GM21360 (cell line): Measurements from ENCODE around the gene GFOD1.
A peak's percentile ranks its signal among the peaks of the same experiment; 100 is the strongest.

Source experiments
- ATAC-seq: cut with Tn5 transposase; IDR thresholded peaks from one replicate; pipeline ENCODE4 v1.9.1; 2021; ENCODE audit warnings: mild to moderate bottlenecking, moderate library complexity; ENCODE audit not compliant: unreplicated experiment

Gene GFOD1, protein sequence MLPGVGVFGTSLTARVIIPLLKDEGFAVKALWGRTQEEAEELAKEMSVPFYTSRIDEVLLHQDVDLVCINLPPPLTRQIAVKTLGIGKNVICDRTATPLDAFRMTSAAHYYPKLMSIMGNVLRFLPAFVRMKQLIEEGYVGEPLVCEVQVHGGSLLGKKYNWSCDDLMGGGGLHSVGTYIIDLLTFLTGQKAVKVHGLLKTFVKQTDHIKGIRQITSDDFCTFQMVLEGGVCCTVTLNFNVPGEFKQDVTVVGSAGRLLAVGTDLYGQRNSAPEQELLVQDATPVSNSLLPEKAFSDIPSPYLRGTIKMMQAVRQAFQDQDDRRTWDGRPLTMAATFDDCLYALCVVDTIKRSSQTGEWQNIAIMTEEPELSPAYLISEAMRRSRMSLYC

DNA sequence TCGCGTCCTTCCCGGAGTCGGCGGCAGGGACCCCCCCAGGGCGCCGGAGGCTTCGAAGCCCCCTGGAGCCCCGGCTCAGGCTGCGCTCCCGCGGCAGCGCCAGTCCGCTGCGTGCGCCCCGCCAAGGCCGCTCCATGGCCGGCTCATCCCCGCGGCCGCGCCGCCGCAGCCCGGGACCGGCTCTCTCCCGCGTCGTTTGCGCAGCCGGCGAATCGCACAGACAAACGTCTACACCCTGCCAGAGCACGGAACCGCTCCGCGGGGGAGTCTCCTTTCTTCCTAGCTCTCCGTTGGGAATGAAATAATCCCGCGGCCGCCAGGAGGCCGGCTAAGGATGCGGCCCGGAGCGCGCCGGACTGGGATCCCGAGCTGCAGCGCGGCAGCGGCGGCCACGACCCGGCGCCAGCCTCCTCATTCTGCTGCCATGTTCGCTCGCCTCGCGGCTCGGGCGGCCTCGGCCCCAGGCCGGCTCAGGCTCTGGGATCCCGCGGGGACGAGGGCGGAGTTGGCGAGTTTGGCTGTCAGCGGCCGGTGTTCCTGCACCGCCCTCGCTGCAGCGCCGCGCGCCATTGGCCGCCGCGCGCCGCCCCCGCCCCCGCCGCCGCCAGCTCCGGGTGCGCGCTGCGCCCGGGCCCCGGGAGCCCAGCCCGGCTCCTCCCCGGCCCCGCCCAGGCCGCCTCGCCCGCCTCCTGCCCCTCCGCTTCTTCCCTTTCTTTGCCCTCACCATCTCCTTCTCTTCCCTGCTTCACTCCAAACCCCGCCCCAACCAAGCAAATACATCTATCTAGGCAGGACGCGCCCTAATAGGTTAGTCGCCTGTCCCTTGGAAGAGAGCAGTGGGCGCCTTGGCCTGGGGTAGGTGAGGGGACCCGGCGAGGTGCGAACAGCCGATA, at the start of gene GFOD1:
Gene GFOD1, minus strand, starts transcription at position 479 of the 893 bp plus-strand sequence. CDS start 710 bp downstream, outside the sequence.
- ATAC-seq: peak; percentile 77

DNA sequence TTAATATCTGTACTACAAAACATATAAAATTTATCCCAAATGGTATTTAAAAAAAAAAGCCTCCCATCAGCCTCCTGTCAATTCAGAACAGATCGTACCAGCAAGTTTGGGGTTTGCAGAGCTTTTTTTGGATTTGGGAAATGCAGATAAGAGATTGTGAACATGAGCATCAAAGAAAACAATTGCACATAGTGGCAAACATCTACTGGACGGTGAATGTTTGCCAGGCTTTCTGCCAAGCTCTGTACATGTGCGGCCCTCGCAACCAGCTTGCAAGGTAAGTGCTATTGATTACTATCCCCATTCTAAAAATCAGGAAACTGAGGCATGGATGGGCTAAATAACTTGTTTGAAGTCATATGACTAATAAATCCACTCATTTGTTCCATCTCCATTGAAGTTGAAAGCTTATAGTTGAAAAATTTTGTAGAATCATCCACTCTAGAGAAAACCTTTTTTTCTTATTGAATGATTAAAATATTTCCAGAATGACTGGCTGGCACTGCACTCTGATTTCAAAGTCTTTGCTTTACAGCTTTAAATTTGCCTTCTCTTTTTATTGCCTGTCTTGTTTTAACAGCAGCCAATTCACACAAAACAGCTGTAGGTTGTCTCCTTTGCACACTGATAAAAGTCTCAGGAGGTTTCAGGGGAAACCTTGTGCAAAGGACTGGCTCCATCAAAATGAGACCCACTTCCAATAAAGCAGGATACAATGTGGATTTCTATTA, 49.6 kb upstream of the GFOD1 start:
- no peak for ATAC-seq

DNA sequence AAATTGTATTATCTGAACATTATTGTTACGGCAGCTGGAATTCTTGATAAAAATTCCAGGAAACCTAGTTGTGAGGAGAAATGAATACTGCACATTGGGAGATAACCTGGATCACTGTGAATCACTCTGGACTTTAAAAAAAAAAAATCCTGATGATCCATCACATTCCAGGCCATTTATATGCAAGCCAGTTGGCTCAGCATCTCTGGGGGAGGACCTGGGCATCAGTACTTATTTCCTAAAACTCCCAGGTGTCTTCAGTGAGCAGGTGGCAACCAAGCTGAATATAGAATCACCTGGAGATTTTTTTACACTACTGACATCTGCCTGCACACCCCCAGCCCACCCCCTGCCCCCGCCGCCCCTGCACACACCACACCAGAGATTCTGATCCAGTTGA, 47.9 kb upstream of the GFOD1 start:
- no peak for ATAC-seq

DNA sequence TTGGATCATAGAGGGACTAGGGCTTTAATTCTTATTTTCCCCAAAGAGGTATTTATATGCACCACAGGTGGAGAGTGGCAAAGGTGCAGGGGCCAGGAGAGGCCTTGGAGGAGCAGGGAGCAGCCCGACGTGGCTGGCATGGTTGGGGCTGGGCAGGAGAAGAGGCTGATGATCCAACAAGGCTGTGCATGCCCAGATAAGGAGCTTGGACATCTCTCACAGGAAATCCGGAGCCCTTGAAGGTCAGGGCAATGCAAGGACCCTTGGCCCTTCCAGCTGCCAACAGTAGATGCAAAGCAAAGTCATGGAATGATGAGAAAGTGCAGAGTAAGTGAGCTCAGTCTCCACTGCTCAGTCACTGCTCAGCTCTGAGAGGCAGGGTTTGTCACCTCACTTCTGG, 47.1 kb upstream of the GFOD1 start:
- ATAC-seq: no peak

DNA sequence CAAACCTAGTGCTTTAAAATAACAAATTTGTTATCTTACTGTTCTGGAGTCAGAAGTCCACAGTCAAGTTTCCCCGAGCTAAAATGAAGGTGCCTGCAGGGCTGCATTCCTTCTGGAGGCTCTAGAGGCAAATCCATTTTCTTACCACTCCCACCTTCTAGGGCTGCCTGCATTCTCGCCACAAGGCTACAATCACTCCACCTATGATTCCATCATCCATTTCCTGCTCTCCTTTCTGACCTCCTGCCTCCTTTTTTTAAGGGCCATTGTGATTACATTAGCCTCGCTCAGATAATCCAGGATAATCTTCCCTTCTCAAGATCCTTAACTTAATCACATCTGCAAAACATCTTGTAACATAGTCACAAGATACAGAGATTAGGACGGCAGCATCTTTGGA, 44.6 kb upstream of the GFOD1 start:
- no peak for ATAC-seq

DNA sequence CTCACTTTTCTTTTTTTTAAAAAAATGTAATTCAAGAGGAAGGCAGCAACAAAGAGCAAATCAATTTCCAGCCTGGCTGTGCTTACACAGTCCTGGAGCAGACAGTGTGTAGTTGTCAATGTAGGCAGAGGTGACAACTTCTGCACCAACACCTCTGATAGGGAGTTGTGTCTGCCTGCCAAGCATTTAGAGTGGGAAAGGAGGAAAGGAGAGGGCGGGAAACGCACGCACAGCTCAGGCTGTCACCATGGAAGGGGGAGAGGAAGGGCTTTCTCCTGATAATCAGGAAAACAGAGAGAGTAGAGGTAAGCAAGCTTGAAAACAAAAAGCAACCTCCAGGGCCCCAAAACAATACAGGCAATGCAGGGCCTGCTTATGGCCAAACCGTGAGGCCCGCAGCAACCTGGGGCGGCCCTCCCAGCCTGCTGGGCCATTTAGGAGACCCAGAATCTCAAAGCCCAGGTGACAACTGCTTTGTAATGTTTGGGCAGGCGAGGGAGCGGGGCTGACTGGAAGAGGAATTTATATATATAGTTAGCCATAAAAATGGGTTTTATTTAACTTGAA, 41.5 kb upstream of the GFOD1 start:
- ATAC-seq: no peak

DNA sequence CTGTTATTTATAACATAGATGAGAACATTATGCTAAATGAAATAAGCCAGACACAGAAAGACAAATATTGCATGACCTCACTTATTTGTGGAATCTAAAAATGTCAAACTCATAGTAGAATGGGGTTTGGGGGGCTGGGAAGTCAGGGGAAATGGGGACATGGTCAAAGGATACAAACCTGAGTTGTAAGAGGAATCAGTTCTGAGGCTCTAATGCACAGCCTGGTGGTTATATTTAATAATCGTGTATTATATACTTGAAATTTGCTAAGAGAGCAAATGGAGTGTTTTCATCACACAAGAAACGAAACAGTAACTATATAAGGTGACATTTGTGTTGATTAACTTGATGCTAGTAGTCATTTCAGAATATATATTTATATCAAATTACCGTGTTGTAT, 40.8 kb upstream of the GFOD1 start:
- no peak for ATAC-seq

DNA sequence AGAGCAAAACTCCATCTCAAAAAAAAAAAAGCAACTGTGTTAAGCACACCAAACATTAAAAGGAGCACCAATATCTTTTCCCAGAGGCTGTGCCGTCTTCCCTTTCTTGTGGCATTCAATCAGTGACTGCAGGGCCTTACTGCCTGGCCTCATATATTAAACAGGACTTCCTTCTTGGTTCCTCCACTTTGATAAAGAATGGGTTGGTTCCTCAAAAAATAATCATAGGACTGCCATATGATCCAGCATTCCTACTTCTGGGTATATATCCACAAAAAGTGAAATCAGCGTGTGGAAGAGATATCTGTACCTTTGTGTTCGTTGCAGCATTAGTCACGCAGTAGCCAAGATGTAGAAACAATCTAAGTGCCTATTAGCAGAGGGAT, 40.3 kb upstream of the GFOD1 start:
- ATAC-seq: no peak

DNA sequence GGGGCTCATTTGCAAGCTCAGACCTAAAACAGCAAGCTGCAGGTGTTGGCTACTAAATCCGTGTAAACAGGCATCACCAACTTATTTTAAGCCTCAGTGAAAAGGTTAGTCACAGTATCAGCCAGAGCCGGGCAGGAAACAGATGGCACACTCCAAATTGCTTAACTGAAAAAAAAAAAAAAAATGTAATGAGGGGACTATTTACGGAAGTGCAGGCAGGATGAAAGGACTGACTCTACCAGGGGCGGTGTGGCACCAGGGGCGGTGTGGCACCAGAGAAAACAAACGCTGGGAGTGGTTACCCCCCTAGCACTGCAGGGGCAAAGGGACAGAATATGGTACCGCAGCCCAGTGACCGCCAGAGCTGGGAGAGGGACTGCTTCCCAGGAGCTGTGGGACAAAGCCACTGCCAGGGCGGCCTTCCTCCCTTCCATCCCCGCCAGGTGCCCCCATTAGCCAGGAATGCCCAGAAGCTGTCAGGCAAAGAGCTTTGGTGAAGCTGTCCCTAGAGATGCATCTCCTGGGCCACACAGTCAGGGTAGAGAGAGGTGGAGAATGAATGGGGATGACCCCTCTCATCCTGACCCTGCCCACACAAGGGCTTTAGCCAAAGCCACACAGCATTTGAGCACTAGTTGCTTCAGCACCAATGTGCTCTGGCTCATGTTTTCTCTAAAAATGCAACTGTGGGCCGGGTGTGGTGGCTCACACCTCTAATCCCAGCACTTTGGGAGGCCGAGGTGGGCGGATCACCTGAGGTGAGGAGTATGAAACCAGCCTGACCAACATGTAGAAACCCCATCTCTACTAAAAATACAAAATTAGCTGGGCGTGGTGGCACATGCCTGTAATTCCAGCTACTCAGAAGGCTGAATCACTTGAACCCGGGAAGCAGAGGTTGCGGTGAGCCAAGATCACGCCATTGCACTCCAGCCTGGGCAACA, 39.6 kb upstream of the GFOD1 start:
- peak; percentile 66 for ATAC-seq

DNA sequence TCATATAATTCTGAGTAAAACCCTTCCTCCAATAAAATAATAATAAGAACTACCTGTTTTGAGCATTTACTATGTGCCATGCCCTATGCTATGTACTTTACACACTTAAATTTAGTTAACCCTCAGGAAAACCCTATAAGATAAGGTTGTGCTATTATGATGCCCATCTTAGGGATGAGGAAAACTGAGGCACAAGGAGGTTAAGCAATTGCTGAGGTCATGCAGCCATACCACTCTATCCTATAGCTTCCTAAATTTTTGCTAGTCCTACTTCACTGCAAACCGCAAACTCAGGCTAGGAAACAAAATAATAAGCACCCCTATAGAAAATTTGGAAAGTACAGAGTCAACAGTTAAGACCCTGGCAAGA, 38.9 kb upstream of the GFOD1 start:
- ATAC-seq: no peak

DNA sequence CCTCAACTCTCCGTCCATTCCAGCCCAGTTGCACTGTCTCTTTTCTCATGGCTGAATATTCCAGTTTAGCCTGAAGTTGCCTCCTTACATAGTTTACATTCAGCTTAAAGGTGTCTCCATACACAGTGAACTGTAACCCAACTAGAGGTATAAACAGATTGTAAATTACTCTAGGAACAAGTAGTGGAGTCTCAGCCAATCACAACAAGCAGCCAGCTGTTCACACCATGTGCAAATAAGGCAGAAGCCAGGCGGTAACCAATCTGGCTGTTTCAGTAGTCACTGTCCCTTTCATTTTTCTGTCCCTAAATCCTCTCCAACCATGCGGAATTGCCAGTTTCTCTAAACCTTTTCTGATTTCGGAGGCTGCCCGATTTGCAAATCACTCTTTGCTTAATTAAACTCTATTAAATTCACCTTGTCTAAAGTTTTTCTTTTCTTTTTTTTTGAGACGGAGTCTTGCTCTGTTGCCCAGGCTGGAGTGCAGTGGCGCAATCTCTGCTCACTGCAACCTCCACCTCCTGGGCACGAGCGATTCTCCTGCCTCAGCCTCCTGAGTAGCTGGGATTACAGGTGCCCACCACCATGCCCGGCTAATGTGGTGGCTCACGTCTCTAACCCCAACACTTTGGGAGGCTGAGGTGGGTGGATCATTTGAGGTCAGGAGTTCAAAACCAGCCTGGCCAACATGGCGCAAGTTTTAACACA, 37.6 kb upstream of the GFOD1 start:
- no peak for ATAC-seq

DNA sequence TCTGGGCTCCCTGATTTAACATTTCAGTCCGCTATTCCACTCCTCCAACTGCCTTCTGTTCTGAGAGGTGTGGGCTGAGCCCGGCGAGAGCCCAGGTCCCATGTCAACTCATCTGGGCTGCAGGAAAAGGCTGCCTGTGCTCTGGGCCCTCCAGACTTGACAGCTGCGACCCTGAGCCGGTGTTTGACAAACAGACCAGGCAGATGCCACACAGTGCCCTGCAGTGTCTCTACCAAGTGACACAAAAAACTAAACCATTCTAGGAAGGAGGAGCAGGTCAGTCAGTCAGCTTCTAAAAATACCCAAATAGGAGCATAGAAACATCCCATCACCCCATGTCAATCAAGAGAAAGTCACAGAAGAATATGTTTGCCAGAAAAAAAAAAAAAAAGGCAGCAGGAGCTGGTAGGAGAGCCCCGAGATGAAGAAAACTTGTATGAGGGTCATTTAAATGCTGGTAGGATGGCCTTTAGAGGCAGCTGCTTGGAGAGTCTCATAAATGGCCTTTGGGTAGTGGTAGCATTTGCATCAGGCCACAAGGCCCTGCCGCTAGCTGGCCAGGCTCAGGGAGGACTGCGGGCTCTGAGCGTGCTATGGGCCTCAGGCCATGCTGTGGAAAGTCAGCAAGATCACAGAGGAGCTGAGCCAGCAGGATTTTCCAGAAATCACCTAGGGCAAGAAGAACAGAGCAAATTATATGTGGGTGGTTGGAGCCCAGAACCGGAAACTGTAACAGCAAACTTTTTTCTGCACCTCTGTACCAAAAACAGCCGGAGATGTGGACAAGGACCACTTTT, 36.6 kb upstream of the GFOD1 start:
- no peak for ATAC-seq

DNA sequence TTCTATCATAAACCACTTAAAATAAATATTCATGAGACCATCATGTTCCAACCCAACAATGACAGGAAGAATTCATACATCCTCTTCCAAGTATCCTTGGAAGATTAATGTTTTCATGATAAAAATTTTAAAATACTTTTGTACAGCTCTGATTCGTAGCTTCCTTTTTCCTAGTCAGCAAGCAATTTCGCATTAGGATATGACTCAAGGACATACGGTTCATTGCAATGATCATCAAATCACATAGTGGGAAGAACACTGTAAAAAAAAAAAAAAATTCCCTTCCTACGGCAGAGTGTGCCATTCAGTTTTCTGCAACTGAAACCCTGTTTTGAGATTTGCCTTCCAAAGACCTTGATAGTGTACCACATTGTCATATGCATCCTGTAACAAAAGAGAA, 35.3 kb upstream of the GFOD1 start:
- ATAC-seq: no peak

DNA sequence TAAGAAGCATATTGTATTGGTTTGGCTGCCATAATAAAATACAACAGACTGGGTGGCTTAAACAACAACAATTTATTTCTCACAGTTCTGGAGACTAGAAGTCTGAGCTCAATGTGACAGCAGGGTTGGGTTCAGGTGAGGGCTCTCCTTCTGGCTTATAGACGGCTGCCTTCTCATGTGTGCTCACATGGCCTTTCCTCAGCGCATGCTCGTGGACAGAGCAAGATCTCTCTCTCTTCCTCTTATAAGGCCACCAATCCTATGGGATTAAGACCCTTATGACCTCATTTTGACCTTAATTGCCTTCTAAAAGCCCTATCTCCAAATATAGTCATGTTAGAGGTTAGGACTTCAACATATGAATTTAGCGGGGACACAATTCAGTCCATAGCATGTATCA, 32.4 kb upstream of the GFOD1 start:
- no peak for ATAC-seq

DNA sequence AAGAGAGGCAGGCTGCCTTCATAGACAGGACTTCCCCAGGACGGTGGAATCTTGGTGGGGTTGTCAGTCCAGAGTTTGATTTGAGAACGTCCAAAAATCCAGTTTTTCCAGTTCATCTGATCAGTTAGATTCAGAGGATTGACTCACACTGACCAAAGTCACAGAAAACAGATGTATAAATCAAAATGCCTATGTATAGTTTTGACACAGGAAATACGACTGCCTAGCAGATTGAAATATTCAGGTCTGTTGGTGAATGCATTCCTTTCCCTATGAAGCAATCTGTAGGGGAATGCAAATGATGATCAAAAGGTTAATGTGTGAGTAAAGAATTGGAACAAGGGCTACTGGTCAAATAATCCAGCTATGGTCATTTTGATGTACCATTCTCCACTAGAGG, 29.7 kb upstream of the GFOD1 start:
- no peak for ATAC-seq

DNA sequence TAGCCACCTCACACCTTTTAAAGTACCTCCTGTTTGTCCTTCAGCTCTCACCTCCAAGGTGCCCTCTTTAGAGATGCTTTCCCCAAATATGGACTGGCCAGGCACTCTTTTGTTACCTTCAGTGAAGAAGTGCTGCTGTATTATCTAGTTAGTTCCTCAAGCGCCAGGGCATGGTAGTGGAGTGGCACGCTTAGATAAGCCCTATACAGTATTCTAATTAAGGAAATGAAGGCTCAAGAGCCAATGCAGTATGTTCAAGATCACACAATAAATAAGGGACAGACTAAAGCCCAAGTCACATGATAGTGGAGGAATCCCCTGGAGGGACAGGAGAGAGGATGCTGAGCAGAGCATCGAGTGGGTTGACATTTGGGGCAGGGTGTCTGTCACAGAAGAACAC, 28.5 kb upstream of the GFOD1 start:
- ATAC-seq: no peak

DNA sequence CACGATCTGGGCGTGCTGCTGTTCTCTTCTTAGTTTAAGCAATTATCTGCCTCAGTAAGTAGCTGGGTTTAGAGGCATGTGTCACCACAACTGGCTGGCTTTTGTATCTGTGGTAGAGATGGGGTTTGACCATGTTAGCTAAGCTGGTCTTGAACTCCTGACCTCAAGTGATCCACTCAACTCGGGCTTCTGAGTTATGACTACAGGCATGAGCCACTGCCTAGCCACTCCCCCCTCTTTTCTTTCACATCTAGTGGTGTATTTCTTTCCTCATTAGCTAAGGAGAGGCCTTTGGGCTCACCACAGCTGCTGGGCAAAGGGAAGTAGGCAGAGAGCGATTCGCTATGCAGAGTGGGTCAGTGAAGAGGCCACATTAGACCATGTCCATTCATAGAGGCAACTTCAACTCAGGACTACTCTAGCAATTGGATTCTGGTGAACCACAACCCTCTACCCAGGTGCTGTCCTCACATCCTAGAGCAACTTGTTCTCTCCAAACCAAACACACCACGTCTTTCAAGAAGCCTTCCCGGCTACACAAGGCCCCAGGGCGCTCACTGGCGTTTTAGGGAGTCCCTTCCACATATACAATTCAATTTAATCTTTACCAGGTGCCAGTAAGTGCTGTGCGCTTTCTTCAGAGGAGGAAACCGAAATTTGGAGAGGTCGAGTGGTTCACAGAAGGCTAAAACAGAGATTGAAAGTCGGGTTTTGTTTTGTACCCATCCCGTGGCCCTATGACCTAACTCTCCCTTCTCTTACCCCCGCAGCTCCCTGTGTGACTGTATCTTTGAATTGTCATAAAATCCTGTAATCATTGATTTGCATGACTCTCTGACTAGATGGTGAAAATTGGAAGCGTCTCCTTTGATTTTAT, 26.5 kb upstream of the GFOD1 start:
- ATAC-seq: no peak

DNA sequence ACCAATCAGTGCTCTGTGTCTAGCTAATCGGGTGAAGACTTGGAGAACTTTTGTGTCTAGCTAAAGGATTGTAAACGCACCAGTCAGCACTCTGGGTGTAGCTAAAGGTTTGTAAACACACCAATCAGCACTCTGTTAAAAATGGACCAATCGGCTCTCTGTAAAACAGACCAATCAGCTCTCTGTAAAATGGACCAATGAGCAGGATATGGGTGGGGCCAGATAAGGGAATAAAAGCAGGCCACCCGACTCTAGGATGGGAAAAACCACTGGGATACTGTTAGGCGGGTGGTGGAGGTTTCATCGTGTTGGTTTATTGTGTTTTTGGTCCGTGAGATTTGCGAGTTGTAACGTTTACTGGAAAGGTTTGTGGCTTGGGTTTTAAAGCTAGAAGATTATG, 25.5 kb upstream of the GFOD1 start:
- no peak for ATAC-seq
